HepG2 (cell line): Measurements from ENCODE around the gene YAP1.

Experiments
- FOSL1 ChIP-seq: sonication (generic); formaldehyde crosslinking; IDR thresholded peaks from 2 replicates; pipeline ENCODE4 v1.9.0; 2021; ENCODE audit warnings: missing genetic modification reagents, borderline replicate concordance
- HINFP ChIP-seq: sonication (generic); formaldehyde crosslinking; IDR thresholded peaks from 2 replicates; pipeline ENCODE4 v1.4.0; 2020; ENCODE audit warnings: low read depth, mild to moderate bottlenecking, missing genetic modification reagents
- NFYB ChIP-seq: sonication (generic); formaldehyde crosslinking; IDR thresholded peaks from 2 replicates; pipeline ENCODE4 v1.4.0; 2020; ENCODE audit warnings: missing genetic modification reagents
- POLR2A ChIP-seq, 2 experiments: IDR thresholded peaks; 2 replicates each; pipeline ENCODE4 v1.6.1; 2011; ENCODE audit warnings: low read depth in 2 of 2, low read length in 2 of 2, mild to moderate bottlenecking in 1 of 2, moderate library complexity in 1 of 2; ENCODE audit not compliant: insufficient read depth in 1 of 2
- ZHX2 ChIP-seq, 2 experiments: sonication (generic) in 1 of 2; formaldehyde crosslinking in 1 of 2; IDR thresholded peaks; 2 replicates each; pipeline versions ENCODE4 v1.6.1 to v1.9.0; 2014 to 2022; ENCODE audit warnings: antibody characterized with exemption in 1 of 2, borderline replicate concordance in 1 of 2, inconsistent platforms in 1 of 2, low read depth in 1 of 2, missing genetic modification reagents in 1 of 2
- ZNF274 ChIP-seq: sonication (generic); formaldehyde crosslinking; IDR thresholded peaks from 2 replicates; pipeline ENCODE4 v1.5.1; 2020; ENCODE audit warnings: mild to moderate bottlenecking, missing genetic modification reagents
- ZNF496 ChIP-seq: sonication (generic); formaldehyde crosslinking; IDR thresholded peaks from 2 replicates; pipeline ENCODE4 v1.8.1; 2023; ENCODE audit warnings: mild to moderate bottlenecking, moderate library complexity, missing genetic modification reagents; ENCODE audit not compliant: insufficient replicate concordance
- ZNF652 ChIP-seq: IDR thresholded peaks from 2 replicates; pipeline ENCODE4 v1.6.1; 2016; ENCODE audit warnings: low read depth, borderline replicate concordance

DNA sequence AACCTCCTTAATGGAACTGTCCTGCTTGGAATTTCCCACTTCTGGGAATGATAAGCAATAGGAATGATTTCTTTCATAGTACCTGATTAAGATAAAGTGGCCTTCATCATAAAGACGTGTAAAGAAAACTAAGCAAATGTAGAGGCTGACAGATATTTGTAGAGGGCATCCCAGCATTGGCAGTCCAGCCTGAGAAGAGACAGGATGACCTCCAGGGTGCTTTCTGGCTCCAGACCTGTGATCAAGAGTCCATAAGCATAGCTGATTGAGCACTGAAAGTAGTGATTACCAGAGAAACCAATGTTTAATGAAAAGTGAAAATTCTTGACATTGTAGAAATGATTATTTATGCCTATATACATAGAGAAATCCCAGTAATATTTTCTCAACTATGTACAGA is 33.6 kb downstream of the YAP1 start:
- TF ChIP-seq ZNF496 (CRISPR knock-in tag): no peak
- TF ChIP-seq FOSL1 (CRISPR knock-in tag): no peak
- TF ChIP-seq POLR2A (IDR thresholded peaks at IDR 0.05; ENCODE audit: insufficient read depth in 1 of 2, low read depth in 2 of 2, low read length in 2 of 2): no peak
- no peak for TF ChIP-seq ZNF274 (CRISPR knock-in tag)
- TF ChIP-seq NFYB: no peak
- TF ChIP-seq ZHX2 (IDR thresholded peaks at IDR 0.05; ENCODE audit: low read depth): no peak
- no peak for TF ChIP-seq ZHX2 (CRISPR knock-in tag; IDR thresholded peaks at IDR 0.05; ENCODE audit: borderline replicate concordance)
- no peak for TF ChIP-seq ZNF652 (CRISPR knock-in tag)
- TF ChIP-seq HINFP (CRISPR knock-in tag): no peak
